Astrocyte (in vitro differentiated cells and primary cell): Measurements from ENCODE around the gene RALY. TPM values are rescaled to one million over a fixed set of nuclear protein-coding genes. Genes with fewer than 3 reads are reported as not detected.

Experiments used
- DNase-seq: peaks from one replicate; pipeline ENCODE4 v3.0.0-alpha.2; 2010; ENCODE audit warnings: low read depth
- FAIRE-seq: peaks from 2 replicates; lab custom pipeline; 2011; peaks lifted over from hg19 to GRCh38; lab: Jason Lieb, UNC
- H2AFZ ChIP-seq: 2 replicates; pipeline ENCODE4 v1.6.0; 2012; ENCODE audit warnings: low read depth, low read length, inconsistent platforms
- H3K27ac ChIP-seq: 2 replicates; pipeline ENCODE4 v1.5.1; 2011; ENCODE audit warnings: low read depth, low read length, inconsistent platforms
- H3K27me3 ChIP-seq: 2 replicates; pipeline ENCODE4 v1.6.0; 2011; ENCODE audit warnings: low read length, inconsistent platforms; ENCODE audit not compliant: insufficient read depth
- H3K36me3 ChIP-seq: 2 replicates; pipeline ENCODE4 v1.5.1; 2011; ENCODE audit warnings: low read length, inconsistent platforms; ENCODE audit not compliant: insufficient read depth
- H3K4me1 ChIP-seq: 2 replicates; pipeline ENCODE4 v1.5.1; 2011; ENCODE audit warnings: low read length, inconsistent platforms; ENCODE audit not compliant: insufficient read depth
- H3K4me2 ChIP-seq: 2 replicates; pipeline ENCODE4 v1.6.0; 2012; ENCODE audit warnings: low read length, inconsistent platforms
- H3K4me3 ChIP-seq: 2 replicates; pipeline ENCODE4 v1.5.1; 2011; ENCODE audit warnings: low read depth, mild to moderate bottlenecking, low read length, inconsistent platforms; ENCODE audit not compliant: insufficient read depth
- H3K79me2 ChIP-seq: 2 replicates; pipeline ENCODE4 v1.6.0; 2012; ENCODE audit warnings: mild to moderate bottlenecking, low read length, inconsistent platforms; ENCODE audit not compliant: insufficient read depth
- H3K9ac ChIP-seq: 2 replicates; pipeline ENCODE4 v1.6.0; 2012; ENCODE audit warnings: mild to moderate bottlenecking, low read length, inconsistent platforms
- H3K9me3 ChIP-seq: 2 replicates; pipeline ENCODE4 v1.5.1; 2012; ENCODE audit warnings: low read depth, mild to moderate bottlenecking, low read length, inconsistent platforms; ENCODE audit not compliant: insufficient read depth
- H4K20me1 ChIP-seq: 2 replicates; pipeline ENCODE4 v1.6.0; 2012; ENCODE audit warnings: low read length, inconsistent platforms; ENCODE audit not compliant: insufficient read depth
- H3K27ac Mint-ChIP-seq: one replicate; pipeline ENCODE4 v1.8.0; 2021; ENCODE audit warnings: mild to moderate bottlenecking, mixed read lengths; ENCODE audit not compliant: unreplicated experiment
- H3K27me3 Mint-ChIP-seq: one replicate; pipeline ENCODE4 v1.8.0; 2021; ENCODE audit warnings: low read depth, mixed read lengths; ENCODE audit not compliant: unreplicated experiment
- H3K36me3 Mint-ChIP-seq: one replicate; pipeline ENCODE4 v1.8.0; 2021; ENCODE audit warnings: low read depth, mixed read lengths; ENCODE audit not compliant: unreplicated experiment
- H3K4me1 Mint-ChIP-seq: one replicate; pipeline ENCODE4 v1.8.0; 2021; ENCODE audit warnings: low read depth, mixed read lengths; ENCODE audit not compliant: unreplicated experiment
- H3K4me3 Mint-ChIP-seq: one replicate; pipeline ENCODE4 v1.8.0; 2021; ENCODE audit warnings: mild to moderate bottlenecking, moderate library complexity, mixed read lengths; ENCODE audit not compliant: unreplicated experiment
- H3K9me3 Mint-ChIP-seq: one replicate; pipeline ENCODE4 v1.8.0; 2021; ENCODE audit warnings: mild to moderate bottlenecking, mixed read lengths; ENCODE audit not compliant: unreplicated experiment
- CTCF ChIP-seq: IDR thresholded peaks from 2 replicates; pipeline ENCODE4 v1.5.1; 2011; ENCODE audit warnings: low read depth, mild to moderate bottlenecking, inconsistent platforms, low read length, moderate library complexity; ENCODE audit not compliant: insufficient read depth
- EZH2 ChIP-seq: IDR thresholded peaks from 2 replicates; pipeline ENCODE4 v1.6.1; 2012; ENCODE audit warnings: mild to moderate bottlenecking, low read length, inconsistent platforms; ENCODE audit not compliant: insufficient read depth
- total RNA-seq: library from RNA; stranded (reverse); gene quantifications from 2 replicates; pipeline ENCODE4 v1.2.1, GENCODE V29; 2021

RALY gene
- total RNA-seq, 1 donor from 2014 or later: 105 TPM

- Histone ChIP-seq H3K79me2 (peaks cover 90% of the 10 kb centered on the region), H3K4me1 (peaks cover 16% of the 10 kb centered on the region), H3K4me3 (no peak overlapping the region), H3K9me3 (no peaks in the 10 kb centered on the region), H3K27me3 (no peaks in the 10 kb centered on the region), H3K4me2 (no peak overlapping the region), H3K27ac (no peak overlapping the region), H2AFZ (no peak overlapping the region), H3K9ac (no peak overlapping the region), H4K20me1 (peaks cover 95% of the 10 kb centered on the region), H3K36me3 (no peaks in the 10 kb centered on the region)
- FAIRE-seq (no peak), DNase-seq (no peak)
- Mint-ChIP-seq H3K27ac (no peak overlapping the region), H3K27me3 (no peaks in the 10 kb centered on the region), H3K9me3 (no peaks in the 10 kb centered on the region), H3K4me1 (peaks cover 36% of the 10 kb centered on the region), H3K36me3 (no peaks in the 10 kb centered on the region), H3K4me3 (no peak overlapping the region)
- TF ChIP-seq CTCF: no peak
- TF ChIP-seq EZH2: no peak
Observed at GRCh38 chr20:34014878-34015277, 21.2 kb downstream of the RALY start.

GRCh38 chr20:34015401-34016335, 22.0 kb downstream of the RALY start:
- Mint-ChIP-seq H3K36me3 (peaks cover 2% of the 10 kb centered on the region), H3K4me1 (peaks cover 39% of the 10 kb centered on the region), H3K4me3 (no peak overlapping the region), H3K9me3 (no peaks in the 10 kb centered on the region), H3K27ac (no peak overlapping the region), H3K27me3 (no peaks in the 10 kb centered on the region)
- no peak overlapping the region for H3K27ac ChIP-seq
- H3K4me3 ChIP-seq: no peak overlapping the region
- TF ChIP-seq EZH2: no peak
- no peak for TF ChIP-seq CTCF
- peaks cover 95% of the 10 kb centered on the region for H4K20me1 ChIP-seq
- no peak overlapping the region for H3K9ac ChIP-seq
- H3K79me2 ChIP-seq: peaks cover 90% of the 10 kb centered on the region
- H3K36me3 ChIP-seq: no peaks in the 10 kb centered on the region
- H2AFZ ChIP-seq: no peak overlapping the region
- no peak overlapping the region for H3K4me2 ChIP-seq
- DNase-seq (no peak), FAIRE-seq (no peak)
- peaks cover 16% of the 10 kb centered on the region for H3K4me1 ChIP-seq
- H3K9me3 ChIP-seq: no peaks in the 10 kb centered on the region
- no peaks in the 10 kb centered on the region for H3K27me3 ChIP-seq

- FAIRE-seq (no peak), DNase-seq (no peak)
- H4K20me1 ChIP-seq: peaks cover 91% of the 10 kb centered on the region
- no peaks in the 10 kb centered on the region for H3K27me3 Mint-ChIP-seq
- H2AFZ ChIP-seq: no peak overlapping the region
- no peaks in the 10 kb centered on the region for H3K9me3 ChIP-seq
- peaks cover 88% of the 10 kb centered on the region for H3K79me2 ChIP-seq
- H3K4me2 ChIP-seq: peak overlapping the region; percentile 66
- no peak for TF ChIP-seq CTCF
- TF ChIP-seq EZH2: no peak
- no peaks in the 10 kb centered on the region for H3K36me3 ChIP-seq
- no peak overlapping the region for H3K27ac ChIP-seq
- no peaks in the 10 kb centered on the region for H3K9me3 Mint-ChIP-seq
- peaks cover 2% of the 10 kb centered on the region for H3K36me3 Mint-ChIP-seq
- no peaks in the 10 kb centered on the region for H3K27me3 ChIP-seq
- H3K4me3 Mint-ChIP-seq: no peak overlapping the region
- H3K4me1 ChIP-seq: peaks cover 16% of the 10 kb centered on the region
- H3K9ac ChIP-seq: no peak overlapping the region
- H3K27ac Mint-ChIP-seq: no peak overlapping the region
- H3K4me3 ChIP-seq: no peak overlapping the region
- peaks cover 33% of the 10 kb centered on the region for H3K4me1 Mint-ChIP-seq
Observed at GRCh38 chr20:34016736-34017135, 23.0 kb downstream of the RALY start.
